Measurements from ENCODE around the gene KAZN.

KAZN gene

DNA sequence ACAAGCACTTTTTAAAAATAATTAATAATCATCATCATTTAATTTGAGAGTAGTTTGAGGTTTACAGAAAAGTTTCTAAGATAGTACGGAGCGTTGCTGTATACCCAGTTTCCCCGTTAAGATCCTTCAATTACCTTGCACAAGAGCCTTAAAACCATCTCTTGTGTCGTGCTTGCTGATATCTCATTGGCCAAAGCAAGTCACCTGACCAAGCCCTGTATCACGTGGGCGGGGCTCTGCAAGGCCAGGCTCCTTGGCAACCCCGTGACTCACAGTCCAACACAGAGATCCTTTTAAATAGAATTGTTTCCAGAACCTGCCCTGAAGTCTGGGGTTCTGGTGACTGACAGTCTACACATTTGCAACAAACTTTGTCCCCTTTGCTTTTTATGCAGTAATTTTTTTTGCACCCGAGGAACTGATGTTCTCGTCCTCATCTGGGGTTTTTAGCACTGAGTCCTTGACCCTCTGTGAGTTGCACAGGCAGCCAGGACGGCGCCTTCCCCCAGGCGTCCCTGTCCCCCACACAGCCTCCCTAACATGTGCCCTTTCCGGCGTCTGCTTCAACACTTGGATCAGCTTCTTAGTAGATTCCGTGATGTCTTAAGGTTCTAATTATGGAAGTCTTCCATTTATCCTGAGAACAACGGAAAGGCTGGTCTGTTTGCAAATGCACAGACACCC, 371.8 kb downstream of the KAZN start:
- H3K9me2 ChIP-seq (replicated peaks; ENCODE audit: control insufficient read depth, low read length): no peaks in the 10 kb centered on the region
- H4K20me1 ChIP-seq (ENCODE audit: control insufficient read depth, insufficient read depth, low read depth, low read length): no peaks in the 10 kb centered on the region
- no peaks in the 10 kb centered on the region for H3F3A ChIP-seq (ENCODE audit: control insufficient read depth, insufficient read depth)
- H3K4me2 ChIP-seq (ENCODE audit: low read length): no peak overlapping the region
- no peaks in the 10 kb centered on the region for H3K4me1 ChIP-seq (ENCODE audit: control insufficient read depth, low read length)
- no peaks in the 10 kb centered on the region for H3K27me3 ChIP-seq (ENCODE audit: control insufficient read depth, low read length)
- no peak overlapping the region for H3K4me3 ChIP-seq (ENCODE audit: low read length)
- no peaks in the 10 kb centered on the region for H3K36me3 ChIP-seq (ENCODE audit: control insufficient read depth, low read length)
- no peaks in the 10 kb centered on the region for H3K79me2 ChIP-seq (ENCODE audit: control insufficient read depth, low read length)
- no peak for TF ChIP-seq EZH2phosphoT487 (IDR thresholded peaks at IDR 0.05; ENCODE audit: borderline replicate concordance, low read length)
- TF ChIP-seq, protein P1, sequence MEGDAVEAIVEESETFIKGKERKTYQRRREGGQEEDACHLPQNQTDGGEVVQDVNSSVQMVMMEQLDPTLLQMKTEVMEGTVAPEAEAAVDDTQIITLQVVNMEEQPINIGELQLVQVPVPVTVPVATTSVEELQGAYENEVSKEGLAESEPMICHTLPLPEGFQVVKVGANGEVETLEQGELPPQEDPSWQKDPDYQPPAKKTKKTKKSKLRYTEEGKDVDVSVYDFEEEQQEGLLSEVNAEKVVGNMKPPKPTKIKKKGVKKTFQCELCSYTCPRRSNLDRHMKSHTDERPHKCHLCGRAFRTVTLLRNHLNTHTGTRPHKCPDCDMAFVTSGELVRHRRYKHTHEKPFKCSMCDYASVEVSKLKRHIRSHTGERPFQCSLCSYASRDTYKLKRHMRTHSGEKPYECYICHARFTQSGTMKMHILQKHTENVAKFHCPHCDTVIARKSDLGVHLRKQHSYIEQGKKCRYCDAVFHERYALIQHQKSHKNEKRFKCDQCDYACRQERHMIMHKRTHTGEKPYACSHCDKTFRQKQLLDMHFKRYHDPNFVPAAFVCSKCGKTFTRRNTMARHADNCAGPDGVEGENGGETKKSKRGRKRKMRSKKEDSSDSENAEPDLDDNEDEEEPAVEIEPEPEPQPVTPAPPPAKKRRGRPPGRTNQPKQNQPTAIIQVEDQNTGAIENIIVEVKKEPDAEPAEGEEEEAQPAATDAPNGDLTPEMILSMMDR (IDR thresholded peaks at IDR 0.05; ENCODE audit: low read depth, low read length, poor library complexity, severe bottlenecking): no peak
- H3K9me3 ChIP-seq (ENCODE audit: control insufficient read depth, insufficient read depth, low read length): no peaks in the 10 kb centered on the region
- no peak overlapping the region for H3K27ac ChIP-seq (ENCODE audit: low read depth, low read length)

DNA sequence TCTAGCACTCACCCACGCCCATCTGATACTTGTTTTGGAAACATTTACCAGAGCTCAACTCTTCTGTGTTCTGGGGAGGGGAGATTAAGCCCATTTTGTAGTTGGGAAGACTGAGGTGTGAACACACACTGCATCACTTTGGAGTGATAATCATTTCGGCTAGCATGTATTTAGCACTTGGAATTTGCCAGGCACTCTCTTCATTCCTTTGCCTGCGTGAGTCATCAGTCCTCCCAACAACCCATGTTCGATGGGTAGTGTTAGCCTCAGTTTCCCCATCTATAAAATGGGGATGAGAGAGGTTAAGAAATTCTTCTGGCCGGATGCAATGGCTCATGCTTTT, 372.3 kb downstream of the KAZN start:
- no peaks in the 10 kb centered on the region for H3K9me3 ChIP-seq (ENCODE audit: control insufficient read depth, insufficient read depth, low read length)
- H3K4me2 ChIP-seq (ENCODE audit: low read length): no peak overlapping the region
- H3K4me3 ChIP-seq (ENCODE audit: low read length): no peak overlapping the region
- no peaks in the 10 kb centered on the region for H3K9me2 ChIP-seq (replicated peaks; ENCODE audit: control insufficient read depth, low read length)
- TF ChIP-seq EZH2phosphoT487 (IDR thresholded peaks at IDR 0.05; ENCODE audit: borderline replicate concordance, low read length): no peak
- TF ChIP-seq, protein P1 (IDR thresholded peaks at IDR 0.05; ENCODE audit: low read depth, low read length, poor library complexity, severe bottlenecking): no peak
- H3K27me3 ChIP-seq (ENCODE audit: control insufficient read depth, low read length): no peaks in the 10 kb centered on the region
- no peaks in the 10 kb centered on the region for H3K79me2 ChIP-seq (ENCODE audit: control insufficient read depth, low read length)
- no peaks in the 10 kb centered on the region for H3F3A ChIP-seq (ENCODE audit: control insufficient read depth, insufficient read depth)
- no peaks in the 10 kb centered on the region for H3K36me3 ChIP-seq (ENCODE audit: control insufficient read depth, low read length)
- no peaks in the 10 kb centered on the region for H3K4me1 ChIP-seq (ENCODE audit: control insufficient read depth, low read length)
- H3K27ac ChIP-seq (ENCODE audit: low read depth, low read length): no peak overlapping the region
- no peaks in the 10 kb centered on the region for H4K20me1 ChIP-seq (ENCODE audit: control insufficient read depth, insufficient read depth, low read depth, low read length)

DNA sequence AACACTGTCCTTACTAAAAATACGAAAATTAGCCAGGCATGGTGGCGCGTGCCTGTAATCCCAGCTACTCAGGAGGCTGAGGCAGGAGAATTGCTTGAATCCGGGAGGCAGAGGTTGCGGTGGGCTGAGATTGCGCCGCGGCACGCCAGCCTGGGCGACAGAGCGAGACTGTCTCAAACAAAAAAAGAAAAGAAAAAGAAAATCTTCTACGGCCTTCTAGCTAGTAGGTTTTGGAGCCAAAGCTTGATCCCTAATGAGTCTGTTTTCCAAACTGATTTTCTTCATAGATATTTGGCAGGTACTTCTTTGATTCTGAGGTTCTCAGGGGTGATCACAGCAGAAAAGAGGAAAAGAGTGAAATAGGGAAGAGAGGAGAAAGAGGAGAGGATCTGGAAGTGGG, 372.7 kb downstream of the KAZN start:
- Histone ChIP-seq H3K4me1 (ENCODE audit: control insufficient read depth, low read length) (no peaks in the 10 kb centered on the region), H3K4me2 (ENCODE audit: low read length) (no peak overlapping the region), H3K27ac (ENCODE audit: low read depth, low read length) (no peak overlapping the region), H3K79me2 (ENCODE audit: control insufficient read depth, low read length) (no peaks in the 10 kb centered on the region), H3K9me3 (ENCODE audit: control insufficient read depth, insufficient read depth, low read length) (no peaks in the 10 kb centered on the region), H3K9me2 (replicated peaks; ENCODE audit: control insufficient read depth, low read length) (no peaks in the 10 kb centered on the region), H4K20me1 (ENCODE audit: control insufficient read depth, insufficient read depth, low read depth, low read length) (no peaks in the 10 kb centered on the region), H3K4me3 (ENCODE audit: low read length) (no peak overlapping the region), H3F3A (ENCODE audit: control insufficient read depth, insufficient read depth) (no peaks in the 10 kb centered on the region), H3K27me3 (ENCODE audit: control insufficient read depth, low read length) (no peaks in the 10 kb centered on the region), H3K36me3 (ENCODE audit: control insufficient read depth, low read length) (no peaks in the 10 kb centered on the region)
- no peak for TF ChIP-seq EZH2phosphoT487 (IDR thresholded peaks at IDR 0.05; ENCODE audit: borderline replicate concordance, low read length)

DNA sequence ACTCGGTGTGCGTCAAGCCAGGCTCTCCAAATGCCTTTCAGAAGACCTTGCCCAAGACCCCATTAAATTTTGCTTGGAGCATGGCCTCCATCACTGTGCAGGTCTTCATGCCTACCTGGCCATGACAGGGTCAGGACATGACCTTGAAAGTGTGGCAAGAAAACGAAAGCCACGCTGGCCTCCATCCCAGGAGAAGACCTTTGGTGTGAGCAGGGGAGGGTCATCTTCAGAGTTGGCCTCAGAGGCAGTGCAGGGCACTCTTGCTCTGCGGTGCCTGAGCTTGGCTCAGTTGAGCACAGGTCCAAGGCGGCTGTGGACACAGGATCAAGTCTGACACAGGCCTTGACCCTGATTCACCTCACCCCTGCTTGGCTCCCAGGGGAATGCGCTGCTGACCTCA, 373.6 kb downstream of the KAZN start:
- Histone ChIP-seq H3K9me2 (replicated peaks; ENCODE audit: control insufficient read depth, low read length) (no peaks in the 10 kb centered on the region), H3K27ac (ENCODE audit: low read depth, low read length) (no peak overlapping the region), H3K79me2 (ENCODE audit: control insufficient read depth, low read length) (no peaks in the 10 kb centered on the region), H3K4me2 (ENCODE audit: low read length) (no peak overlapping the region), H3F3A (ENCODE audit: control insufficient read depth, insufficient read depth) (no peaks in the 10 kb centered on the region), H3K4me1 (ENCODE audit: control insufficient read depth, low read length) (no peaks in the 10 kb centered on the region), H3K27me3 (ENCODE audit: control insufficient read depth, low read length) (no peaks in the 10 kb centered on the region), H3K36me3 (ENCODE audit: control insufficient read depth, low read length) (no peaks in the 10 kb centered on the region), H3K4me3 (ENCODE audit: low read length) (no peak overlapping the region), H4K20me1 (ENCODE audit: control insufficient read depth, insufficient read depth, low read depth, low read length) (no peaks in the 10 kb centered on the region), H3K9me3 (ENCODE audit: control insufficient read depth, insufficient read depth, low read length) (no peaks in the 10 kb centered on the region)
- TF ChIP-seq EZH2phosphoT487 (IDR thresholded peaks at IDR 0.05; ENCODE audit: borderline replicate concordance, low read length): no peak
